GM19351 (cell line): Measurements from ENCODE around the gene AQP5.

Experiments used
- ATAC-seq: cut with Tn5 transposase; IDR thresholded peaks from one replicate; pipeline ENCODE4 v1.9.1; 2021; ENCODE audit warnings: mild to moderate bottlenecking, moderate library complexity; ENCODE audit not compliant: unreplicated experiment

The AQP5 gene

DNA sequence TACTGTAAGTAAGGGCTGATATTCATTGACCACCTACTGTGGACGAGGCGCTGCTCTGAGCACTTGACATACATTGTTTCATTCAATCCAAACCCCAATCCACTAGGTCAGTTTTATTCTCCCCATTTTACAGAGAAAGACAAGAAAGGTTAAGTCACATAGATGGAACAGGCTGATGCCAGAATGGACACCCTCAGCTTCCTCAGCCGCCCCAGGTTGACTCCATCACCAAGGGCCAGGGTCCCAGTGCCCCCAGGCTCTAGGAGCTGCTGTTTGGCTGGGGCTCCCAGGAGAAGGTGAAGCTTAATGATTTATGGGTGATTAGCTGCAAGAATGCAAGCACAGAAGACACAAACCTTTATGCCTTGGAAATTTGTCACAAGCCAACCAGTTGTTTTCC lies 11.8 kb upstream of the AQP5 start:
- no peak for ATAC-seq

GRCh38 chr12:49950273-49951251 lies 11.1 kb upstream of the AQP5 start, which contains the start of gene AQP2:
AQP2 (plus strand) TSS chr12:49950737; CDS start chr12:49950831, 94 bp downstream.
- ATAC-seq = no peak

- ATAC-seq = no peak
Observed at GRCh38 chr12:49951411-49952240, 10.0 kb upstream of the AQP5 start.

- no peak for ATAC-seq
Observed at GRCh38 chr12:49952391-49953055, 9.1 kb upstream of the AQP5 start.

DNA sequence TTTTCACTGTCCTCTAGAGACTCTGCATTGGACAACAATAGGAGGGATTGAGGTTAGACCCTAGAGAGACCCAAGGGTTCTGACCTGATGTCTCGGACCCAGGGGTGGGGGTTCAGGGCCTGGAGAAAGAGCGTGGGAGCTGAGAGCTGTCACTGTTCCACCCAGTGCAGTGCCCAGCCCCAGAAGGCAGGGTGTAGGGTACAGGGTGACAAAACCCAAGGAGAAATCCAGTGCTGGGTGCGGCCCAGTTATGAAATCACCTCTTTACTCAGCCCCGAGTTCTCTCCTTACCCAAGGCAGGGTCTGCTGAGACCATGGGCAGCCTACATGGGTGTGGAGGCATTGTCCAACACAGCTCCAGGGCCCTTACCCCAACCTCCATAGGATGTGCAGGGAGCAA lies 8.5 kb upstream of the AQP5 start:
- no peak for ATAC-seq

- ATAC-seq = no peak
Observed at GRCh38 chr12:49953961-49954846, 7.5 kb upstream of the AQP5 start.

DNA sequence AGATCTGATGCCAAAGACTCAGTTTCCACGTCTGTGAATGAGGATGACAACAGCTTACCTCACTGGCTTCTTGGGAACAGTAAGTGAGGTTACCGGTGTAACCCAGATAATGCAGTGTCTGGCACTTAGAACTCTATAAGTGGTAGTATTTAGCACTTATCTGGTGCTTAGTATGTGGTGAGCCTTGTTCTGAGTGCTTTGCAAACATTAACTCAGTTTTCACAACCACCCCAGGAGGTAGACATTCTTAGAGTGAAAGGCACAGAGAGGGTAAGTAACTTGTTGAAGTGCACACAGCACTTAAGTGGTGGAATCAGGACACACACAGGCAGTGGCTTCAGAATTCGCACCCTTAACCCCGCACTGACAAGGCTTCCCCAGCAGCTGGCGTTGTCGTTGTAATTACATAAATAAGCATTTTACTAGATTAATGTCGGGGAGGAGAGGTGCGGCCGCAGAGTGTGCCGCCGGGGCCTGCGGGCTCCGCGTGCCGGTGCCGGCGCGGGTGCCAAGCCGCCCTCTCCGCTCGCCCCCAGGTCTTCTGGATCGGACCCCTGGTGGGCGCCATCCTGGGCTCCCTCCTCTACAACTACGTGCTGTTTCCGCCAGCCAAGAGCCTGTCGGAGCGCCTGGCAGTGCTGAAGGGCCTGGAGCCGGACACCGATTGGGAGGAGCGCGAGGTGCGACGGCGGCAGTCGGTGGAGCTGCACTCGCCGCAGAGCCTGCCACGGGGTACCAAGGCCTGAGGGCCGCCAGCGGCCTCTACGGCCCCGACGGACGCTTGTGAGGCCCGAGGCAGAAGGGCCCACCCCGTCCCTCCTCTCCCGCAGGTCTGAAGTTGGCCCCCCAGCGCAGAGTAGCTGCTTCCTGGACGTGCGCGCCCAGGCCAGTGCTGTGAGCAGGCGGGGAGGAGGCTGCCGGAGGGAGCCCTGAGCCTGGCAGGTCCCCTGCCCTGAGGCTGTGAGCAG lies 6.5 kb upstream of the AQP5 start:
- no peak for ATAC-seq

DNA sequence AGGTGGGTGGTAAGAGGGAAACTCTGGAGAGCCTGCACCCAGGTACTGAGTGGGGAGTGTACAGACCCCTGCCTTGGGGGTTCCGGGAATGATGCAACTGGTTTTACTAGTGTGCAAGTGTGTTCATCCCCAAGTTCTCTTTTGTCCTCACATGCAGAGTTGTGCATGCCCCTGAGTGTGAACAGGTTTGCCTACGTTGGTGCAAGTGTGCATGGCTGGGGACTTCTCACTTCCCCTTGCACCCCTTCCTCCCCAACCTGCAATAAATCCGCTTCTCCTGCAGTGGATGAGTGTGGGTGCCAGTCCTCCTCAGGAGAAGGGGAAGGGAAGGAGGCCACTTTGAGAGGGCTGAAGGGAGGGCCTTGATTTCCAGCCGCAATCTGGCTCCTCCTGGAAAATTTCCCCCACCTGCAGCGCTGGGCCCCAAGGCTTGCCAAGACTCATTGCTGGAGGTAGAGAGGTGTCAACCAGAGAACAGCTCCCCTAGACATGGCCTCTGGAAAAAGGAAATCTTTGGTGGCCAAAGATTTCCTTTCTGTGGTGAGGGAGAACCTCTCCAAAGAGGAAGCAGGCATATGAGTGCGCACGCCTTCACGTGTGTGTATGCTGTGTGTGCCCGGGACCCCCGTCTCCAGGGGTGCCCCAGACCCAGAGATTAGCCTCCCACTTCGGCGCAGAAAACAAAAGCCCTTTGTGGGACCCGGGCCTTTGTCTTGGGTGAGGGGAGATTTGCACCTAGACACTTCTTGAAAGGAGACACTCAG lies 5.6 kb upstream of the AQP5 start:
- no peak for ATAC-seq

DNA sequence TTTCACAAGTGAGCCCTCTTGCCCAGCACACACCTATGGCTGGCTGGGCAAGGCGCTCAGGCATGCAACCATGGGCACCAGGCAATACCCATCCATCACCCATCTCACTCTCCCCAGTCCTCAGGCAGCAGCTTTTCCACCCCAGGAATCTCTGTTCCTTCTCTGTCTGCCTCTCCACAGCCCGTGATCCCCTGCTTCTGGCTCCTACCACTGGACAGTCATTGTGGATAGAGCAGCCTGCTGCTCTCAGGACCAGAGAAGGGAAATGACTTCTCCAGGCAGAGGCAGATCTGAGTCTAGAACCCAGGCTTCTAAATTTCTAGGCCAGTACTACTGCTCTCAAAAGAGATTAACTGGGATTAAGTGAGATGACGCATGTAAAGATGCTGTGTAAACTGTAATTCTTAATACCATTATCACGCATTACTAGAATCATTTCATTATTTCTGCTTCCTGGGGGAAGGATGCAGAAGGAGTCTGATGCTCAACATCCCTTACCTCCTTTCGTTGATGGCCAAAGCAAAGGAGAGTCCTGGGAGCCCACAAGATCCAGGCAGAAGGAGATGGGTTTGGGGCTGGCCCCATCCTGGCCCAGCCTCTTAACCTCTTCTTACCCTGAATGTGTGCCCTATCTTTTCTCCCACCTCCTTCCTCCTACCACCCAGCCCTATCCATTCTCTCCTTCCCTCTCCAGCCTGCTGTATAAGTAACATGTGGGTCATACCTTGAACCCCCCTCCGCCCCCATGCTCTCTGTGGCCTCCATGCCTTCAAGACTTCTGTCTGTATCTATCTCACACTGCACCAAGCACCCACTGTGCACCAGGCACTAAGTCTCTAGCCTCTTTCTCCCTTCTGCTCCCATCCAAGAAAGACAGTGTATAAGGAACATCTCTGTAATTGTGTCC lies 4.8 kb upstream of the AQP5 start:
- ATAC-seq = no peak

DNA sequence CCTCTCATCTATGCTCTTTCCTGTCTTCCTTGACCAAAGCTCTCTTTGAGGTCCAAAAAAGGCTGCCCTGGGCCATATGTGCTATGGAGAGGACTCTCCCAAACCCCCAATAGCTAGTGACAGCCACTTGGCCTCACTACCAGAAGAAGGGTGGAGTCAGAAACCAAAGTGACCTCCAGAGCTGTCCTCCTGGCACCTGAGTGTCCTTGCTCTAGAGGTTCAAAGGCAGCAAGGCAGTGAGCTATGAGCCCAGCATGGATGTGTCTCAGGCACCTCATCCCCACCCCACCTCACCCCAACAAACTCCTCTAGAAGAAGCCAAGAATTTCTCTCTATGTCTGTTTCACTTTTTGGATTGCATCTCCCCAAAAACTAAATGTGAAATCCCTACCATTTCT lies 4.1 kb upstream of the AQP5 start:
- ATAC-seq = no peak

GRCh38 chr12:49959685-49960473 lies 1.8 kb upstream of the AQP5 start:
- ATAC-seq = no peak

GRCh38 chr12:49960474-49961110 lies 1.1 kb upstream of the AQP5 start:
- ATAC-seq = no peak

DNA sequence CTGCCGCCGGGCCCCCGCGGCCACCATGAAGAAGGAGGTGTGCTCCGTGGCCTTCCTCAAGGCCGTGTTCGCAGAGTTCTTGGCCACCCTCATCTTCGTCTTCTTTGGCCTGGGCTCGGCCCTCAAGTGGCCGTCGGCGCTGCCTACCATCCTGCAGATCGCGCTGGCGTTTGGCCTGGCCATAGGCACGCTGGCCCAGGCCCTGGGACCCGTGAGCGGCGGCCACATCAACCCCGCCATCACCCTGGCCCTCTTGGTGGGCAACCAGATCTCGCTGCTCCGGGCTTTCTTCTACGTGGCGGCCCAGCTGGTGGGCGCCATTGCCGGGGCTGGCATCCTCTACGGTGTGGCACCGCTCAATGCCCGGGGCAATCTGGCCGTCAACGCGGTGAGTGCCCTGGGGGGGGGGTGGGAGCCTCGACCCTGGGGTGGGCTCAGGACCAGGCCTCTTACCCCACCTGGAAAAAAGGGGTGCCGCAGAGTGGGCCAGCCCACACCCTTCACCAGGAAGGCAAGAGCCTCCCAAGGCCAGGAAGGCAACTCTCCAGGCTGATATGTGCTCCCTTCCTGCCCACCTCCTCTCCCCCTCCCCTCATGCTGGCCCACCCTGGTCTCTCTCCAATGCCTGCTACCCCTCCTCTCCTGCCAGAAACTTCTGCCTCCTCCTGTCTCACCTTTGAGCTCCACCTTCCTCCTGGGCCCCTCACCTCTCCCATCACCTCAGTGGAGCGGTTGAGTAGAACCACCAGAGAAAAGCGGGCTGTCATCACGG lies 507 bp downstream of the AQP5 start:
- no peak for ATAC-seq

DNA sequence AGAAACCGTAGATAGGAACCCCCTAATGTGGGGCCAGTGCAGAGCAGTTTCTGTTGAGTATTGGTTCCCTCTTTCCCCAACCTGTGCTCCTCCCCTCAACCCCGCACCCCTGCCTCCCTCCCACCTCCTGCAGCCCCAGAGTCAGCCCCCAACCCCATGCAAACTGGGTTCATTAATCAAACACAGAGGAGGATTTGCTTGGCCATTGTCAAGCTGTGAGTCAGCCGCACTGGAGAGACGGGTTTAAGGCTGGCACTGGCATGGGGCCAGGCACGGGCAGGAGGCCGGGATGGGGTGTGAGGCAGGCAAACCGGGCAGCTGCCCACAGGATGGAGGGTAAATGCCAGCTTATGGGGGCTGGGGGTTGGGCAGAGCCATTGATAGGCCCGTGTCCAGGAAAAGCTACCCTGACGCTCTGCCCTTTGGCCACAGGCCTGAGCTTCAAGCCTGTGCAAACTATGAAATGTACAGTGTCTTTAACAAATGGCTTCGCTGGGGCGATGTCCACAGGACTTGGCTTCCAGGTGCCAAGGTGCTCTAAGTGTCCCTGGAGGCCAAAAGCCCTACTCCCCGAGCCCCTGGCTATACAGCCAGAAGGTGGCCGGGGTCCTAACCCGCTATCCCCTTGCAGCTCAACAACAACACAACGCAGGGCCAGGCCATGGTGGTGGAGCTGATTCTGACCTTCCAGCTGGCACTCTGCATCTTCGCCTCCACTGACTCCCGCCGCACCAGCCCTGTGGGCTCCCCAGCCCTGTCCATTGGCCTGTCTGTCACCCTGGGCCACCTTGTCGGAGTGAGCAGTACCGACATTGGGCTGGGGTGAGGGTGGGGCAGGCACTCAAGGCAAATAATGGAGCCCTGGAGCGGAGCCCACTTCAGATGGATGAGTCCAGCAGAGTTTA lies 1.4 kb downstream of the AQP5 start:
- no peak for ATAC-seq
